ENCODE measurements around the gene MIA2. TPM values are rescaled to one million over a fixed set of nuclear protein-coding genes. Genes with fewer than 3 reads are reported as not detected.
A peak's percentile ranks its signal among the peaks of the same experiment; 100 is the strongest.

The MIA2 gene
- total and polyA plus RNA-seq, 7 donors, result 10.6 to 29.1 (median 18.3) TPM

DNA sequence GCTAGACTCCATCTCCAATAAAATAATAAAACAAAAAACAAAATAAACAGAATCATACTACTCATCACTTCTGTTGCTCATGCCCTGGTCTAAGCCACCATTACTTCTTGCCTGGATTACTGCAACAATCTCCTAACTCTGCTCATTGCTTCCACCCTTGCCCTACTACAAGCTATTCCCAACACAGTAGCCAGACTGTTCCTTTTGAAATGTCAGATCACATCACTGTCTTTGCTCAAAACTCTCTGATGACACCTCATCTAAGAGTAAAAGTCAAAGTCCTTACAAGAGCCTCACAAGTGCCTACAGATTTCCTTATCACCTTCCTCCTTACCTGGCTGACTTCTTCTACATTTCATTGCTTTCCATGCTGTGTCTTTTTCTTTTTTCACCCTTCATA lies 188.5 kb downstream of the MIA2 start:
- Histone ChIP-seq H3K27me3 (ENCODE audit: insufficient read depth in 3 of 3, low read length in 2 of 3) (no peaks in the 10 kb centered on the region), H3K36me3 (ENCODE audit: insufficient read depth in 1 of 2, low read depth in 1 of 2) (no peaks in the 10 kb centered on the region), H3K27ac (no peak overlapping the region), H3K4me1 (peaks cover 15% of the 10 kb centered on the region), H3K4me3 (no peak overlapping the region), H3K9me3 (no peaks in the 10 kb centered on the region)
- DNase-seq (no peak), ATAC-seq (no peak)
- TF ChIP-seq, protein P1, sequence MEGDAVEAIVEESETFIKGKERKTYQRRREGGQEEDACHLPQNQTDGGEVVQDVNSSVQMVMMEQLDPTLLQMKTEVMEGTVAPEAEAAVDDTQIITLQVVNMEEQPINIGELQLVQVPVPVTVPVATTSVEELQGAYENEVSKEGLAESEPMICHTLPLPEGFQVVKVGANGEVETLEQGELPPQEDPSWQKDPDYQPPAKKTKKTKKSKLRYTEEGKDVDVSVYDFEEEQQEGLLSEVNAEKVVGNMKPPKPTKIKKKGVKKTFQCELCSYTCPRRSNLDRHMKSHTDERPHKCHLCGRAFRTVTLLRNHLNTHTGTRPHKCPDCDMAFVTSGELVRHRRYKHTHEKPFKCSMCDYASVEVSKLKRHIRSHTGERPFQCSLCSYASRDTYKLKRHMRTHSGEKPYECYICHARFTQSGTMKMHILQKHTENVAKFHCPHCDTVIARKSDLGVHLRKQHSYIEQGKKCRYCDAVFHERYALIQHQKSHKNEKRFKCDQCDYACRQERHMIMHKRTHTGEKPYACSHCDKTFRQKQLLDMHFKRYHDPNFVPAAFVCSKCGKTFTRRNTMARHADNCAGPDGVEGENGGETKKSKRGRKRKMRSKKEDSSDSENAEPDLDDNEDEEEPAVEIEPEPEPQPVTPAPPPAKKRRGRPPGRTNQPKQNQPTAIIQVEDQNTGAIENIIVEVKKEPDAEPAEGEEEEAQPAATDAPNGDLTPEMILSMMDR (IDR thresholded peaks at IDR 0.05), result no peak
- intact Hi-C loops (cut with DNase I), result loop anchor here in 1 of 2 donors (10.0 kb wide), 1 partner anchor 157 kb away; no protein-coding TSS in a partner anchor

DNA sequence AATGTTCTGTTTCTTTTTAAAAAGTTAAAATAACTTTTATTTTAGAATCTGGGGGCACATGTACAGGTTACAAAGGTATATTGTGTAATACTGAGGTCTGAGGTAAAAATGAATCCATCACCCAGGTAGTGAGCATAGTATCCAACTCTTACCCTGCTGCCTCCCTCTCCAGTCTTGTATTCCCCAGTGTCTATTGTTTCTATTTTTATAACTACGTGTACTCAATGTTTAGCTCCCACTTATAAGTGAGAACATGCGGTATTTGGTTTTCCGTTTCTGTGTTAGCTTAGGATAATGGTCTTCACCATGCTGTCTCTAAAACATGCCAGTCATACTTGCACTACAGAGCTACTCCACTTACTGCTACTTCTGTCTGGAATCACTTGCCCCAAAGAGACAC lies 190.1 kb downstream of the MIA2 start:
- H3K36me3 ChIP-seq (ENCODE audit: insufficient read depth in 1 of 2, low read depth in 1 of 2), result no peaks in the 10 kb centered on the region
- ATAC-seq (no peak), DNase-seq (no peak)
- H3K27me3 ChIP-seq (ENCODE audit: insufficient read depth in 3 of 3, low read length in 2 of 3), result no peaks in the 10 kb centered on the region
- peaks cover 23% of the 10 kb centered on the region for H3K4me1 ChIP-seq
- H3K9me3 ChIP-seq, result no peaks in the 10 kb centered on the region
- 68 to 81% (median 68%) methylated on average over 3 of the region's 3 CpGs for WGBS, 3 donors
- TF ChIP-seq, protein P1 (IDR thresholded peaks at IDR 0.05), result no peak
- intact Hi-C loops (cut with DNase I), result loop anchor here in 1 of 2 donors (10.0 kb wide), 1 partner anchor 159 kb away; no protein-coding TSS in a partner anchor
- H3K4me3 ChIP-seq, result no peak overlapping the region
- H3K27ac ChIP-seq, result no peak overlapping the region

DNA sequence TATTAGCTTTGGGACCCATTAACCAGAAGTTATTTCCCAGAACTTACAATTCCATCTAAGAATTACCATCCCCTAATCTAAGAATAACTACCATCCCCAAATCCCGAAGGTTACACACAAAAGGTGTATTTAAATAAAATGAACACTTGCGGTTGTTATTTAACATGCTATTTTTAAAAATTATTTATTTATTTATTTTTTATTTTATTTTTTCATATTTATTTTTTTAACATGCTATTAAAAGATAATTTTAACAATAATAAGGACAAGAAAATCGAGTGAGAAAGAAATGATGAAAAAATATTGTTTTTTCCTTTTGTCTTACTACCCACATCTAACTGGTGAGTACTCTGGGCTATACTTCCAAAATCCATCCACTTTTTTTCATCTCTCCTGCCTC lies 192.2 kb downstream of the MIA2 start:
- Histone ChIP-seq H3K9me3 (no peaks in the 10 kb centered on the region), H3K4me1 (peaks cover 42% of the 10 kb centered on the region), H3K4me3 (no peak overlapping the region), H3K27ac (no peak overlapping the region), H3K36me3 (ENCODE audit: insufficient read depth in 1 of 2, low read depth in 1 of 2) (no peaks in the 10 kb centered on the region), H3K27me3 (ENCODE audit: insufficient read depth in 3 of 3, low read length in 2 of 3) (no peaks in the 10 kb centered on the region)
- DNase-seq (no peak), ATAC-seq (no peak)
- WGBS, 3 donors, result 89 to 93% (median 92%) methylated on average over 3 of the region's 3 CpGs
- intact Hi-C loops (cut with DNase I), result loop anchor here in 1 of 2 donors (10.0 kb wide), 1 partner anchor 161 kb away; no protein-coding TSS in a partner anchor
- TF ChIP-seq, protein P1 (IDR thresholded peaks at IDR 0.05), result no peak

DNA sequence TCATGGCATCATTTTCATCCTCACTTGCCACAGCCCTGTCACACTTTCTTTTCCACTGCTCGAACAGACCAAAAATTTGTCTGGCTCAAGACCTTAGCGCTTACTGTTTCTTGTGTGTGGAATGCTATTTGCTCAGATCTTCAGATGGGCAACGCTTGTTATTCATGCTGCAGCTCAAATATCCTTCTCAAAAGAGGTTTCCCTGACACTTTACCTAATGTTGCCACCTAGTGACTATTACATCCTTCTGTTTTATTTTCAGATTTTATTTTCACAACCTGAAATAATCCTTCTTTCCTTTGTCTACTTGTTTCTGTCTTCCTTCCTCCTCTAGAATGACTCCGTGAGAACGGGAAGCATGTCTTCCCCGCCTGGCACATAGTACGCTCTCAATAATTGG lies 192.9 kb downstream of the MIA2 start:
- no peak overlapping the region for H3K27ac ChIP-seq
- ATAC-seq (peak in 2 of 4 donors; percentile 41 to 47), DNase-seq (no peak)
- H3K36me3 ChIP-seq (ENCODE audit: insufficient read depth in 1 of 2, low read depth in 1 of 2), result no peaks in the 10 kb centered on the region
- 27 to 41% (median 33%) methylated on average over 7 of the region's 7 CpGs for WGBS, 3 donors
- TF ChIP-seq, protein P1 (IDR thresholded peaks at IDR 0.05), result peak; percentile 23
- no peaks in the 10 kb centered on the region for H3K9me3 ChIP-seq
- intact Hi-C loops (cut with DNase I), result loop anchor here in 1 of 2 donors (10.0 kb wide), 1 partner anchor 162 kb away; no protein-coding TSS in a partner anchor
- no peaks in the 10 kb centered on the region for H3K27me3 ChIP-seq (ENCODE audit: insufficient read depth in 3 of 3, low read length in 2 of 3)
- H3K4me3 ChIP-seq, result no peak overlapping the region
- H3K4me1 ChIP-seq, result peaks cover 42% of the 10 kb centered on the region

DNA sequence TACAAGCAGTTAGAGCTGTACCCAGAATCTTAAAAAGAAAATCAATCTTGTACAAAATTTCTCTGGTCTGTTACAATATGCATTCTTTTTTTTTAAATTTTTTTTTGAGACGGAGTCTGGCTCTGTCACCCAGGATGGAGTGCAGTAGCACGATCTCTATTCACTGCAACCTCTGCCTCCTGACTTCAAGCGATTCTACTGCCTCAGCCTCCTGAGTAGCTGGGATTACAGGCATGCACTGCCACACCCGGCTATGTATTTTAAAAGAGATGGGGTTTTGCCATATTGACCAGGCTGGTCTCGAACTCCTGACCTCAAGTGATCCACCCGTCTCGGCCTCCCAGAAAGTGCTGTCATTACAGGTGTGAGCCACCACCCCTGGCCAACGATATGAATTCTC lies 194.4 kb downstream of the MIA2 start:
- DNase-seq (no peak), ATAC-seq (no peak)
- Histone ChIP-seq H3K36me3 (ENCODE audit: insufficient read depth in 1 of 2, low read depth in 1 of 2) (no peaks in the 10 kb centered on the region), H3K4me3 (no peak overlapping the region), H3K9me3 (no peaks in the 10 kb centered on the region), H3K4me1 (peaks cover 42% of the 10 kb centered on the region), H3K27ac (no peak overlapping the region), H3K27me3 (ENCODE audit: insufficient read depth in 3 of 3, low read length in 2 of 3) (no peaks in the 10 kb centered on the region)
- WGBS, 3 donors, result 88 to 94% (median 93%) methylated on average over 8 of the region's 8 CpGs
- intact Hi-C loops (cut with DNase I), result loop anchor here in 1 of 2 donors (10.0 kb wide), 1 partner anchor 163 kb away; no protein-coding TSS in a partner anchor
- TF ChIP-seq, protein P1 (IDR thresholded peaks at IDR 0.05), result no peak
